NCI-H187 treated with DMSO at 0.1 percent for 48 hours (cell line): Measurements from ENCODE around the gene MYL2.

Source experiments
- DNase-seq: peaks from one replicate; lab custom pipeline; 2025; lab: John Stamatoyannopoulos, UW

The MYL2 gene

GRCh38 chr12:110896559-110896958 is 23.8 kb downstream of the MYL2 start:
- no peak for DNase-seq

DNA sequence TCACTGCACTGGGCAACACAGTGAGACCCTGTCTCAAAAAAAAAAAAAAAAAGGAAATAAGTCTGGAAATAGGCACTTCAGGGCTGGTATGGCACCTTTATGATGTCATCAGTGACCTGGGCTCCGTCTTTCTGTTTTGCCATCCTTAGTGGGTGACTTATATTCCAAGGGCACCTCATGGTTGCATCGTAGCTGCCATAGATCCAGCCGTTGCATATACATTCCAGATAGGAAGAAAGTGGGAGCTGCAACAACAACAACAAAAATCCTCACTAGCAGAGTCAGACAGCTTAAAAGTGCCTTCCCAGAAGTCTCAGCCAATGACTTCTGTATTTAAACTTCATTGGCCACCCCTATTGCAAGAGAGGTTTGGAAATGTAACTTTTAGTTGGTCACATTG is 26.4 kb downstream of the MYL2 start:
- no peak for DNase-seq

GRCh38 chr12:110889361-110889760 is 31.0 kb downstream of the MYL2 start:
- DNase-seq: no peak

GRCh38 chr12:110888256-110888991 is 32.0 kb downstream of the MYL2 start:
- DNase-seq: no peak

- no peak for DNase-seq
Measured at GRCh38 chr12:110885152-110885840, 35.1 kb downstream of the MYL2 start.

DNA sequence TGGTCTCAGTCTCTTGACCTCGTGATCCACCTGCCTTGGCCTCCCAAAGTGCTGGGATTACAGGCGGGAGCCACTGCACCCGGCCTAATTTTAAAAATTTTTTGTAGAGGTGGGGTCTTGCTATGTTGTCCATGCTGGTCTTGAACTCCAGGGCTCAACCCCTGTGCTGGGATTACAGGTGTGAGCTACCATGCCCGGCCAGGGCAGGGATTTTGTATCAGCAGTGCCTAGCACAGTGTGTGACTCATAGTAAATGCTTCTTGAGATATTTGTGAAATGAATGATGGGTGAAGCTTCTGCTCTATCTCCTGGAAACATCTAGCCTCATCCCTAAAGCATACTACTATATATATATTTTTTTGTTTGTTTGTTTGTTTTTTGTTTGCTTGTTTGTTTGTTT is 37.1 kb downstream of the MYL2 start:
- no peak for DNase-seq

DNA sequence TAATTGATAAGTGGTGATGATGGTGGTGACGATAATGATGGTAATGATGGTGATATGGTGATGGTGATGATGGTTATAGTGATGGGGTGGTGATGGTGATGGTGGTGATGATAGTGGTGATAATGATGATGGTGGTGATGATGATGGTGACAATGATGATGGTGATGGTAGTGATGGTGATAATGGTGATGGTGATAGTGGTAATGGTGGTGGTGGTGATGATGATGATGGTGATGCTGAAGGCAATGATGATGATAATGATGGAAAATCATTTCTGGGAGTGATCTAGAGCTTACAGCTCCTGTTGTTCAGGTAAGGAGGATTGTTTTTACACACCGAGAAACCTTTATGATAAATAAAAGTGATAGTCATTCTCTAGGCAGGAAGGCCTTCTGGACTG is 39.7 kb downstream of the MYL2 start:
- DNase-seq: no peak

DNA sequence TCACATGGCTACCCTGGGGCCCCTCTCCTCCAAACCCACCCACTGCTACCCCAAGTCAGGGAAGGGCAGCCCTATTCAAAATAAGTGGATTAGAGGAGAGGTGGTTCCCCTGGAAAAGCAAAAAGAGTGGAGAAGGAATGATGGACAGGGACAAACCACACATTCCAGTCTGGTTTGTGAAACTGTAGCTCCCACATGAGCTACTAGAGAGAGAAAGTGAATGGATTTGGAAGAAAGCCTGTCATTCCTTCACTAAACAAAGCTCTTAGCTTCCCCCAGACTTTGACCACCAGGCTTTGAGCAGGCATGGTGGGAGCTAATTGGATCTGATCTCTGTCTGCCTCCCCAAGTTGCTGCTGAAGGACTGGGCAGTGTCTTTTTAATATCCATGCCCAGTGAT is 45.6 kb downstream of the MYL2 start:
- DNase-seq: no peak

DNA sequence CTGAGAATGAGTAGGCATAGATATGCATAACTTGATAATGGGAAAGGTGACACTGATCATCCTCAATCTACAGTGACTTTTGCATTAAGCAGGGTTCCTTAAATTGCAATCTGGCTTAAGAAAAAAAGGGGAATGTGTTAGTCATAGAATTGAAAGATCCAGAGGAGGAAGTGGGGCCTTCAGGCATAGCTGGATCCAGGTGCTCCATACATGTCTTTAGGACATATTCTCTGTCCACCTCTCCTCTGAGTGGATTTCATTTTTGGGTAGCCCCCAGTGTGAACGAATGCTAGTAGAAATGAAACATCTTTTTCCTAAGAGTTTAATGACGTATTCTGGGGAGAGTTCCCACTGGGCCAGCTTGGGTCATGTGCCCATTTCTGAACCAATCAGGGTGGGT is 46.0 kb downstream of the MYL2 start:
- DNase-seq: no peak

- DNase-seq: no peak
Measured at GRCh38 chr12:110872100-110872499, 48.3 kb downstream of the MYL2 start.

- no peak for DNase-seq
Measured at GRCh38 chr12:110869803-110870202, 50.6 kb downstream of the MYL2 start.

DNA sequence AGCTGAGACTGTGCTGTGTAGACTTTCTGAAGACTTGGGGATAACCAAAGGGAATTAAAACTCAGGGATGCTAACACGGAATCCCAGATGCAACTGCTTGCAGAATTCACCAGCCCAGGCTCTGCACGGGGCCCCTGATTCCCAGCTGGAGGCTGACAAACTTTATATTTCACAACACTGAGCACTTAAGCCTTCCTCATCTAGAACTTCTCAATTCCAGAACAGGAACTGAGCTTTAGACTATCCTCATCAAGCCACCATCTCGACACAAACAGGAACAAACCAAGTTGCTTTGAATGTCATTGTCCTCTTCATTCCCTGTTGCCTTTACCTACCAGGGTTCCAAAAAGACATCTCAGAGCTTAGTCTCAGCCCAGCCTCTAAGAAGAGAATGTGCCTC is 51.4 kb downstream of the MYL2 start:
- no peak for DNase-seq

DNA sequence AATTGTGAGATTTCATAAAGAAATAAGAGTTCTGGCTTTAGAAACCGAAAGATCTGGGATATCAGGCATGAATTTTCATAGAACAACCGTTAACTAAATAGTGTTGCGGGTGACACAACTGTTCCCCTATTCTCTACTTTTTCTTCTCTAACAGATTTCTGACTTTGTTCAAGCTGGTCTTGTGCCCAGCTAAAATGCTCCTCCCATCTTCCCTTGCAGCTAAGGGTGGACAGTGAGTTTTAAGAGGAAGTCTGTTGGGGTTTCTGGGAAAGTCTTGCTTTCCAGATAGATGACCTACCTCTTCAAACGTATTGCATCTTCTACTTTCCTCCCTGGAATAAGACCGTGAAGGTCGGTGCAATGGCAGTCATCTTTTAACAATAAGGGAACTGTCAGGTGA is 54.9 kb downstream of the MYL2 start:
- DNase-seq: no peak

DNA sequence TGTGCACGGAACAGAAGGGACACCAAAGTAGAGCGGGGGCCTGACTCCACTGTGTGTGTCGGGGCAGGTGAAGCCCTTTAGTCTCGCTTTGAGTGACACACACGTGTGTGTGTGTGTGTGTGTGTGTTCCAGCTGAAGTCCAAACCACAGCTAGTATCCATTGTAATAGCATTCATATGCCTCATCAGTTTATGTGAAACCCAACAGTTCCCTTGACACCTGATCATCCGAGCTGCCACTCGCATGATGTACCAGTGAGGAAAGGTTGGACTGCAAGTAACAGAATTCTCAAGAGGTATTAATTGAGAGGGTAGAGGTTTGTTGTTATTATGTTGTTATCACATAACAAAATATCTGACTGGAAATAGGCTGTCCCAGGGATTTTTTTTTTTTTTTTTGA is 57.2 kb downstream of the MYL2 start:
- DNase-seq: no peak

DNA sequence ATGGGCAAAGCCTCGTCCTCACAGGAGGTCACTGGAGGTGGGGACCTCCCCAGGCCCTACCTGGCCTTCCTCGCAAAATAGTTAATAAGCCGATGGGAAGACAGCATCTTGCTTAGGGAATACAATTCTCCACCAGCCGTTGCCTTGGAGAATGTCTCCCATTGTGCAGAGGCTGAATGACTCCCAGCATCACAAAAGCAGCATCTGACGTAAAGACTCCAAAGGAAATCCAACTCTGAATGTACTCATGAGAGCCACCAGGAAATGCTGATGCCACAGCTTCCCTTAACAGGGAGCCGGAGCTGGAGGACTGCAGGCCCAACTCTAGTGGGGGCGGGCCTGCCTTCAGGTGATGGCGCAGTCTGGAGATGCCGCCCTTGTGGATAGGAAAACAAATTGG is 58.0 kb downstream of the MYL2 start:
- no peak for DNase-seq

DNA sequence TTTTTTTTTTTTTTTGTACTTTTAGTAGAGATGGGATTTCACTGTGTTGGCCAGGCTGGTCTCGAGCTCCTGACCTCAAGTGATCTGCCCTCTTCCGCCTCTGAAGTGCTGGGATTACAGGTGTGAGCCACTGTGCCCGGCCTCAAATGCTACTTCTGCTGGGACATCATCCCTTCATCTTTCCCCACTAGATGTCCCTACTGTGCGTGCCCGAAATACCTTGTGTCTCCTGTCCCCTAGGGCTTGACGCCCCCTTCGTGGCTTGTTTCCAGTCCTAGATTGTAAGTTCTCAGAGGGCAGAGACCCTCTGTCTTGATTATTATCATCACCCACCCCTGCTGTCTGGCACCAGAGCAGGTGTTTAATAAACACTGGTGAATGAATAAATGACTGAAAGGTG is 58.6 kb downstream of the MYL2 start:
- no peak for DNase-seq
